K562 (cell line): ENCODE measurements around the gene FBXW12. TPM values are rescaled to one million over a fixed set of nuclear protein-coding genes. Genes with fewer than 3 reads are reported as not detected.

Source experiments
- ATAC-seq: fragments of 200-7000 bp; cut with Tn5 transposase; 3 replicates; pipeline ENCODE4 v1.9.1; 2020; ENCODE audit warnings: moderate library complexity
- BruUV-seq: library from RNA; stranded (reverse); fragments of 400-500 nt; replicated peaks from 2 replicates; lab custom pipeline; 2021; lab: Mats Ljungman, UMichigan
- CTCF ChIA-PET: fragments of 300-600 bp; formaldehyde crosslinking; extraction: SDS; loops from one replicate; lab custom pipeline; 2021; ENCODE audit warnings: low intra/inter-chr PET ratio; lab: Yijun Ruan, JAX
- POLR2A ChIA-PET: fragments of 300-600, 350-650 bp; sonication (Branson Sonifier 250); formaldehyde crosslinking; extraction: SDS; loops from one replicate; lab custom pipeline; 2021; ENCODE audit warnings: antibody characterized with exemption, inconsistent platforms; lab: Yijun Ruan, JAX
- DNase-seq, 4 experiments: peaks; one replicate each; pipeline versions ENCODE4 v3.0.0 to v3.0.0-alpha.2; 2011 to 2018; ENCODE audit warnings: low spot score in 3 of 4, mixed read lengths in 3 of 4; ENCODE audit errors: extremely low read depth in 1 of 4
- FAIRE-seq: peaks from 2 replicates; lab custom pipeline; 2011; peaks lifted over from hg19 to GRCh38; lab: Jason Lieb, UNC
- H2AFZ ChIP-seq: 2 replicates; pipeline ENCODE4 v1.6.0; 2011; ENCODE audit warnings: low read depth, low read length, control low read depth, inconsistent platforms
- H3K27ac ChIP-seq: fragments of 200-600 bp; 3 replicates; pipeline ENCODE4 v1.8.0; 2011; ENCODE audit warnings: low read depth, mild to moderate bottlenecking, control low read depth, inconsistent platforms, low read length, moderate library complexity, mixed read lengths; ENCODE audit errors: extremely low read depth
- H3K27me3 ChIP-seq, 2 experiments: fragments of 300-600 bp in 1 of 2; 2 replicates in 1 of 2; 3 replicates in 1 of 2; pipeline versions ENCODE4 v1.6.0 to v1.8.0; 2011; ENCODE audit warnings: inconsistent platforms in 2 of 2, low read length in 2 of 2, mild to moderate bottlenecking in 1 of 2, mixed read lengths in 1 of 2, moderate library complexity in 1 of 2; ENCODE audit not compliant: control insufficient read depth in 2 of 2, insufficient read depth in 2 of 2
- H3K36me3 ChIP-seq: fragments of 300-600 bp; 3 replicates; pipeline ENCODE4 v1.8.0; 2011; ENCODE audit warnings: mild to moderate bottlenecking, low read length, inconsistent platforms; ENCODE audit not compliant: control insufficient read depth, insufficient read depth
- H3K4me1 ChIP-seq, 2 experiments: fragments of 200-600 bp in 1 of 2; replicated peaks in 1 of 2; 2 replicates in 1 of 2; 3 replicates in 1 of 2; pipeline versions ENCODE4 v1.5.1 to v1.8.0; 2011; ENCODE audit warnings: inconsistent platforms in 2 of 2, low read length in 2 of 2, mild to moderate bottlenecking in 1 of 2, mixed read lengths in 1 of 2, moderate library complexity in 1 of 2; ENCODE audit not compliant: control insufficient read depth in 2 of 2, insufficient read depth in 2 of 2
- H3K4me2 ChIP-seq: 2 replicates; pipeline ENCODE4 v1.6.1; 2011; ENCODE audit warnings: low read length, control low read depth, inconsistent platforms, mixed read lengths; ENCODE audit not compliant: insufficient read depth
- H3K4me3 ChIP-seq: fragments of 200-600 bp; sonication (generic), shearing (Covaris generic); 2 replicates; pipeline ENCODE4 v1.5.1; 2016; ENCODE audit warnings: control low read depth, inconsistent platforms
- H3K79me2 ChIP-seq: fragments of 200-600 bp; 3 replicates; pipeline ENCODE4 v1.8.0; 2011; ENCODE audit warnings: low read length, inconsistent platforms; ENCODE audit not compliant: control insufficient read depth, insufficient read depth
- H3K9ac ChIP-seq, 2 experiments: 2 replicates each; pipeline versions ENCODE4 v1.6.0 to v1.6.1; 2011; ENCODE audit warnings: low read depth in 2 of 2, low read length in 2 of 2, control low read depth in 1 of 2, inconsistent platforms in 1 of 2, mild to moderate bottlenecking in 1 of 2, mixed read lengths in 1 of 2; ENCODE audit not compliant: insufficient read depth in 1 of 2
- H3K9me1 ChIP-seq: one replicate; pipeline ENCODE4 v1.6.0; 2011; ENCODE audit warnings: inconsistent platforms, mild to moderate bottlenecking, low read length, moderate library complexity; ENCODE audit not compliant: control insufficient read depth, insufficient read depth
- H3K9me3 ChIP-seq: replicated peaks from 2 replicates; pipeline ENCODE4 v1.5.1; 2011; ENCODE audit warnings: low read depth, low read length, inconsistent platforms; ENCODE audit not compliant: control insufficient read depth, insufficient read depth
- H4K20me1 ChIP-seq: replicated peaks from 2 replicates; pipeline ENCODE4 v1.6.1; 2011; ENCODE audit warnings: low read length, inconsistent platforms, mixed read lengths; ENCODE audit not compliant: control insufficient read depth, insufficient read depth
- BRF2 ChIP-seq: IDR thresholded peaks from 3 replicates; pipeline ENCODE4 v1.6.1; 2011; ENCODE audit warnings: borderline replicate concordance, mild to moderate bottlenecking; ENCODE audit not compliant: insufficient read length, insufficient read depth
- CBFA2T2 ChIP-seq: fragments of 450-650 bp; conservative IDR thresholded peaks from 2 replicates; pipeline ENCODE4 v1.6.1; 2017; ENCODE audit warnings: mild to moderate bottlenecking
- CHD2 ChIP-seq: IDR thresholded peaks from 2 replicates; pipeline ENCODE4 v1.6.1; 2011; ENCODE audit warnings: low read depth, low read length
- EP300 ChIP-seq: IDR thresholded peaks from 2 replicates; pipeline ENCODE4 v1.6.1; 2012; ENCODE audit warnings: low read length, improper control_type of control experiment
- ESRRB ChIP-seq: fragments of 250-450 bp; sonication (Bioruptor Pico); IDR thresholded peaks from 2 replicates; pipeline ENCODE4 v1.5.0; 2020; ENCODE audit warnings: mild to moderate bottlenecking, moderate library complexity, borderline replicate concordance
- FOXP1 ChIP-seq: sonication (generic); formaldehyde crosslinking; IDR thresholded peaks from 2 replicates; pipeline ENCODE4 v1.8.0; 2022; ENCODE audit warnings: mild to moderate bottlenecking, missing genetic modification reagents
- HINFP ChIP-seq: fragments of 450-650 bp; conservative IDR thresholded peaks from 2 replicates; pipeline ENCODE4 v1.6.1; 2016; ENCODE audit warnings: missing genetic modification characterization, low read depth, mild to moderate bottlenecking, control low read depth, missing compliant biosample characterization
- KLF1 ChIP-seq: fragments of 450-650 bp; IDR thresholded peaks from 2 replicates; pipeline ENCODE4 v1.6.1; 2016; ENCODE audit warnings: missing genetic modification characterization, missing compliant biosample characterization
- NFIC ChIP-seq: fragments of 450-650 bp; IDR thresholded peaks from 2 replicates; pipeline ENCODE4 v1.6.1; 2017; ENCODE audit warnings: mild to moderate bottlenecking, inconsistent platforms
- RAD51 ChIP-seq: fragments of 450-650 bp; IDR thresholded peaks from 2 replicates; pipeline ENCODE4 v1.7.1; 2016; ENCODE audit warnings: low read depth, mild to moderate bottlenecking, borderline replicate concordance
- SP1 ChIP-seq: sonication (generic); formaldehyde crosslinking; IDR thresholded peaks from 2 replicates; pipeline ENCODE4 v1.8.1; 2022; ENCODE audit warnings: mild to moderate bottlenecking, missing genetic modification reagents
- TAF15 ChIP-seq: fragments of 200-400 bp; formaldehyde crosslinking; IDR thresholded peaks from 2 replicates; pipeline ENCODE4 v1.6.1; 2017; ENCODE audit warnings: mild to moderate bottlenecking, low read depth, low read length, moderate library complexity
- TOE1 ChIP-seq, 2 experiments: fragments of 450-650 bp in 1 of 2; sonication (generic) in 1 of 2; formaldehyde crosslinking in 1 of 2; IDR thresholded peaks; 2 replicates each; pipeline versions ENCODE4 v1.7.1 to v1.8.0; 2016 to 2022; ENCODE audit warnings: borderline replicate concordance in 2 of 2, mild to moderate bottlenecking in 2 of 2, antibody characterized with exemption in 1 of 2, inconsistent platforms in 1 of 2, low read depth in 1 of 2, missing genetic modification reagents in 1 of 2, moderate library complexity in 1 of 2
- ZBTB1 ChIP-seq: sonication (generic); formaldehyde crosslinking; IDR thresholded peaks from 2 replicates; pipeline ENCODE4 v1.8.1; 2023; ENCODE audit warnings: missing genetic modification reagents, low read depth, mild to moderate bottlenecking, borderline replicate concordance
- ZC3H8 ChIP-seq: fragments of 450-650 bp; IDR thresholded peaks from 2 replicates; pipeline ENCODE4 v1.6.1; 2017
- ZEB2 ChIP-seq: fragments of 450-650 bp; IDR thresholded peaks from 2 replicates; pipeline ENCODE4 v1.6.1; 2016
- ZNF311 ChIP-seq: fragments of 250-450 bp; sonication (Bioruptor Pico); IDR thresholded peaks from 2 replicates; pipeline ENCODE4 v1.4.0; 2020; ENCODE audit warnings: mild to moderate bottlenecking, moderate library complexity
- WGBS: fragments of 100-300 bp; shearing (Covaris generic); methylation state at CpG from one replicate; pipeline ENCODE4 v1.1.6; 2016; ENCODE audit warnings: low coverage, mixed read lengths; ENCODE audit not compliant: insufficient coverage; ENCODE audit errors: missing lambda C conversion rate; 5-methylcytosine and 5-hydroxymethylcytosine counted together
- in situ Hi-C: fragments of 300-500 bp; cut with MboI; formaldehyde crosslinking; loops from 4 replicates; pipeline ENCODE4 v1.15.0; 2018; ENCODE audit warnings: inconsistent platforms, mixed read lengths
- intact Hi-C: fragments of 100-400 bp; cut with micrococcal nuclease; formaldehyde crosslinking; loops from 2 replicates; pipeline ENCODE4 v1.14.2; 2022
- polyA plus RNA-seq, 8 experiments: library from polyadenylated mRNA; depleted of rRNA in 4 of 8; stranded (reverse) in 5 of 8; unstranded in 3 of 8; fragments of >200 nt; fragmentation: Nextera tagmentation in 2 of 8; fragmentation: Illumina TruSeq in 1 of 8; extraction: Ambion mirVana in 2 of 8; extraction: Trizol in 1 of 8; gene quantifications; 2 replicates each; pipeline versions ENCODE4 v1.2.1 to v1.2.3, GENCODE V29; 2011 to 2014; ENCODE audit warnings: inconsistent platforms in 1 of 8, missing spikeins in 1 of 8
- total RNA-seq, 7 experiments: library from RNA; depleted of rRNA in 6 of 7; stranded (reverse); fragments of >200 nt in 6 of 7; fragmentation: Illumina TruSeq in 2 of 7; extraction: Trizol in 2 of 7; gene quantifications; 2 replicates each; pipeline versions ENCODE4 v1.2.1 to v1.2.3, GENCODE V29; 2011 to 2021; ENCODE audit warnings: low replicate concordance in 1 of 7
- TF ChIP-seq, protein P1 (sequence below): sonication (generic); formaldehyde crosslinking; IDR thresholded peaks from 2 replicates; pipeline ENCODE4 v1.9.0; 2022; ENCODE audit warnings: mild to moderate bottlenecking, missing genetic modification reagents

Gene FBXW12
- total and polyA plus RNA-seq, 9 of the 15 experiments (the other 6 are each of a cell fraction or from before 2014, with no cell fraction given): 0.04 to 0.07 (median 0.06) TPM; not detected in 6

GRCh38 chr3:48434591-48435222, 62.7 kb downstream of the FBXW12 start:
- no peak overlapping the region for H2AFZ ChIP-seq
- peaks cover 17% of the 10 kb centered on the region in 2 experiments; a peak in 4 of 5 replicates for H3K4me1 ChIP-seq
- H3K9ac ChIP-seq: peak overlapping the region in 1 of 2 experiments; percentile 78; a peak in 2 of 4 replicates
- BruUV-seq: no TSS peak
- intact Hi-C loops: no loop called here
- no peaks in the 10 kb centered on the region for H4K20me1 ChIP-seq
- no peaks in the 10 kb centered on the region for H3K27me3 ChIP-seq
- POLR2A ChIA-PET: interaction anchor here (0.7 kb wide), 1 partner anchor 523 kb away, joined by 4 read pairs; no protein-coding TSS in a partner anchor
- ATAC-seq (no peak), DNase-seq (peak in 3 of 4 experiments; percentile 28 to 55 (median 37)), FAIRE-seq (peak; percentile 40)
- whole genome bisulfite sequencing: 64% methylated on average over 11 of the region's 15 CpGs
- H3K36me3 ChIP-seq: peaks cover 32% of the 10 kb centered on the region; the same call in 2 of the 3 replicates
- H3K79me2 ChIP-seq: peaks cover 12% of the 10 kb centered on the region
- CTCF ChIA-PET: interaction anchor here (1.7 to 4.6 kb wide), 3 partner anchors 34 to 240 kb away, joined by 5 to 59 read pairs (median 10); no protein-coding TSS in a partner anchor
- in situ Hi-C loops: loop anchor here (5.0 to 10.0 kb wide), 4 partner anchors 32 to 240 kb away; no protein-coding TSS in a partner anchor
- H3K27ac ChIP-seq: no peak overlapping the region; the same call in 2 of the 3 replicates
- no peak overlapping the region for H3K4me3 ChIP-seq
- H3K9me3 ChIP-seq: no peaks in the 10 kb centered on the region
- peaks cover 6% of the 10 kb centered on the region for H3K9me1 ChIP-seq
- H3K4me2 ChIP-seq: no peak overlapping the region
- peak; percentile 30; the same call in 1 of the 2 replicates for TF ChIP-seq CBFA2T2
- TF ChIP-seq SP1 (CRISPR knock-in tag): no peak
- TF ChIP-seq RAD51: peak; percentile 80
- TF ChIP-seq TOE1 (IDR thresholded peaks at IDR 0.05; ENCODE audit: borderline replicate concordance): peak; percentile 74
- TF ChIP-seq TOE1 (CRISPR knock-in tag; IDR thresholded peaks at IDR 0.05; ENCODE audit: borderline replicate concordance, low read depth): no peak
- TF ChIP-seq CHD2: no peak
- no peak for TF ChIP-seq HINFP (tag)
- TF ChIP-seq, protein P1, sequence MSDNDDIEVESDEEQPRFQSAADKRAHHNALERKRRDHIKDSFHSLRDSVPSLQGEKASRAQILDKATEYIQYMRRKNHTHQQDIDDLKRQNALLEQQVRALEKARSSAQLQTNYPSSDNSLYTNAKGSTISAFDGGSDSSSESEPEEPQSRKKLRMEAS (CRISPR knock-in tag): 0 out of 2 replicates have a peak, but pooled peaks have one; percentile 12
- no peak for TF ChIP-seq KLF1
- no peak for TF ChIP-seq FOXP1
- TF ChIP-seq NFIC: peak; percentile 84
- TF ChIP-seq ZBTB1 (CRISPR knock-in tag): no peak
- no peak for TF ChIP-seq ZC3H8
- no peak for TF ChIP-seq BRF2
- no peak for TF ChIP-seq ZEB2
- TF ChIP-seq ESRRB (CRISPR knock-in tag): no peak
- no peak for TF ChIP-seq TAF15
- no peak for TF ChIP-seq ZNF311 (CRISPR knock-in tag)
- no peak for TF ChIP-seq EP300
